HG03432 (cell line): Measurements from ENCODE around the gene POLR2B.
"Not testable (repeated sequence)": the region's sequence is repeated elsewhere in the genome, so short reads cannot be mapped to it uniquely, and the experiment has no call there.

Experiments
- ATAC-seq: cut with Tn5 transposase; IDR thresholded peaks from one replicate; pipeline ENCODE4 v1.9.1; 2021; ENCODE audit warnings: mild to moderate bottlenecking, moderate library complexity; ENCODE audit not compliant: unreplicated experiment

The POLR2B gene

GRCh38 chr4:56986192-56986591 lies 7.5 kb downstream of the POLR2B start:
- ATAC-seq = no peak

DNA sequence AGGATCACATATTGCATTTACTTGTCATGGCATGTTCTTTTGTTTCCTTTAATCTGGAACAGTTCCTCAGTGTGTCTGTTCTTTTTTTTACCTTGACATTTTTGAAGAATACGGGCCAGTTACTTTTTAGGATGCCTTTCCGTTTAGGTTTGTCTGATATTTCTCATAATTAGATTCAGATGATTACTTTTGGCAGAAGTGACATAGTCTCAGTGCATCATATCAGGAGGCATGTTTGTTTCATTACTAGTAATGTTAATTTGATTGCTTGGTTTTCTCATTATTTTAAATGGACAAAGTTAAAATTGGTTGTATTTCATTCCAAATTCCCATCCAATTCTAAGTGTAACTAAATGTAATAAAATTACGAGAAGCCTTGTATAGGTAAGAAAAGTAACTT lies 8.3 kb downstream of the POLR2B start:
- ATAC-seq = no peak

DNA sequence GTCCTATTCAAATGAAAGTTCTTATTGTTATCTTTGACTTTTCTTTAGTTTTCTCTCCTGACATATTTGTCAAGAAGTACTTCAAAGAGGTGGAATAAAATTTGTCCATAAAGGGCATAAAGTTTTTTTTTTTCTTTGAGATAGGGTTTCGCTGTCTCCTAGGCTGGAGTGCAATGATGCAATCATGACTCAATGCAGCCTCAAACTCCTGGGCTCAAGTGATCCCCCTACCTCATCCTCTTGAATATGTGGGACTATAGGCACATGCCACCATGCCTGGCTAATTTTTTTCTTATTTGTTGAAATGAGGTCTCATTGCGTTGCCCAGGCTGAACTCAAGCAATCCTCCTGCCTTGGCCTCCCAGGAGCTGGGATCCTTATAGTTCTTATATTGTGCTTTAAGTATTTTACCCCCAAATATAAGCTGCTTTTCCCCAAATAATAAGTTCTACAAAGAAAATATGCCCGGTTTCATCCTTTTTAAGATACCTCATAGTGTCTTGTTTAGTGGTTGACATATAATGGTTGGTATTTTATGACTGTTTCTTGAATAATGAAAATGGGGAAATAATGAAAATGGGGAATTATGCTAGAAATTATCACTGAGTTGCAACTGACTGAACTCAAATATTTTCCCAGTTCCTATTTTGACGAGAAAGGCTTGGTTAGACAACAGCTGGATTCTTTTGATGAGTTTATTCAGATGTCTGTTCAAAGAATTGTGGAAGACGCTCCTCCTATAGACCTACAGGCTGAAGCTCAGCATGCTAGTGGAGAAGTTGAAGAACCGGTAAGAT lies 11.6 kb downstream of the POLR2B start:
- ATAC-seq = no peak

DNA sequence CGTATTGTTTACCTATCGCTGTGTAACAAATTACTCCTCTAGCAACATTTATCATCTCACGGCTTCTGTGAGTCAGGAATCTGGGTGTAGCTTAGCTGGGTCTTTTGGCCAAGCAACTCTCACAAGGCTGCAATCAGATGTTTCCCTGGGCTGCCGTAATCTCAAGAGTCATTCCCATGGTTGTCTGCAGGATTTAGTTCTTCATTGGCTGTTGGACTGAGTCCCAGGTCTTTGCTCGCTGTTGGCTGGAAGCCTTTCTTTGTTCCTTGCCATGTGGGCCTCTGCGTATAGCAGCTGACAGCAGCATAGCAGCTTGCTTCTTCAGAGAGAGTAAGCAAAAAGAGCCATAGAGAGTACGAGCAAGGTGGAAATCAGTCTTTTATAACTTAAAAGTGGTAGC lies 16.8 kb downstream of the POLR2B start:
- ATAC-seq = no peak

GRCh38 chr4:56999751-57000150 lies 21.1 kb downstream of the POLR2B start:
- ATAC-seq = no peak

DNA sequence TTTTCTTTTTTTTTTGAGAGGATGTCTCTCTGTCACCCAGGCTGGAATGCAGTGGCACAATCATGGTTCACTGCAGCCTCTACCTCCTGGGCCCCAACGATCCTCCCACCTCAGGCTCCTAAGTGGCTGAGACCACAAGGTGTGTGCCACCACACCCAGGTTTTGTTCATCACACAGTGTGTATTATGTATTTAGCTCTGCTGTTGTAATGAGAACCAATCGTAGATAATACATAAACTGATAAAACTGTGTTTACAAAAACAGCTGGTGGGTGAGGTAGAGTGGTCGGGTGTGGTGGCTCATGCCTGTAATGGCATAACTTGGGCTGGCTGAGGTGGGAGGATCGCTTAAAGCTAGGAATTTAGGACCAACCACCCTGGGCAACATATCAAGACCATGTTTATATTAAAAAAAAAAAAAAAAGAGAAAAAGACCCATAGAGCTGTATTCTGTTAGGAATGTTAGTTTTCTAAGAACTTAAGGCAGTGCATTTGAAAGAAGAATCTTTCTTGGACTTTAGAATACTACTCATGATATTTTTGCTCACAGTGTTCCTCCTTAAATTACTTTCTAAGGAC lies 34.9 kb downstream of the POLR2B start:
- no peak for ATAC-seq

DNA sequence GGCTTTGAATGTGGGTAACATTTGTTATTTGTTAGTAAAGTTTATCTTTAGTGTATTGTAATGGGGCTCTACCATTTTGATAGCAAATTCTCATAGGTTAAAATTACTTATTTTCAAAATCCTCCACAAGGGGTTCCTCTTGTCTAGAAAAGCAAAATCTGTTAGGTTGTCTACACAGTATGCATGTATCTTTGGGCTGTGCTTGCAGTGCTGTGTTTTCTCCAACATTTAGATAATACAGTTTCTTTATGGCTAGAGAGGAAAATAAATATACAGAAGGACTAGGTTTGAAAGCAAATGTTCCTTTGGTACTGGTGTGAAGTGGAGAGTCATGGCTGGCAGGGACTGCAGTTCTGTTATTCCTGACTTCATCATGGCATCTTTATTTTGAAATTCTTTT lies 40.3 kb downstream of the POLR2B start:
- no peak for ATAC-seq

DNA sequence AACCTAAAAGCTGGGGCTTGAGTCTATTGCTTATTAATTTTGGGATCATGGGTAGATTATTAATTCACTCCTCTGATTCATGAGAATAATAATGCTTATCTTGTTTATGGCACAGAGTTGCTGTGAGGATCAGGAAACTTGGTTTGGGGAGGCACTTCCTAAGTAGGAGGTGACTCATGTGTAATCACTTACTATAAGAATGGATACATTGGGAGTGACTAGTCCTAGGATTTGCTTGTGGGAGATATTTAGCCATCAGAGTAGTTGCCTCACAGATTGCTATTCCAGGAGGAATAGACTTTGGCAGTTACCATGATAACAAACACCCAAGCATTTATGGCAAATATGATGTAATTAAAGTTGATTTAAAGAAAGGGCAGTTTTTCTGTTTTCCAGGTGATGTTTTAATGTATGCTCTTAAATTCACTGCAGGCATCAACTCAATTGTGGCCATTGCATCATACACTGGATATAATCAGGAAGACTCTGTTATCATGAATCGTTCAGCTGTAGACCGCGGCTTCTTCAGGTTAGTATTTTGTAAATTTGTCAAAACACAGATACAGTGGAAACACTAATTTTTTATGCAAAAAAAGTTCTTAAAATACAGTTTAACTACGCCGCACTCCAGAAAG lies 41.9 kb downstream of the POLR2B start:
- ATAC-seq = no peak

DNA sequence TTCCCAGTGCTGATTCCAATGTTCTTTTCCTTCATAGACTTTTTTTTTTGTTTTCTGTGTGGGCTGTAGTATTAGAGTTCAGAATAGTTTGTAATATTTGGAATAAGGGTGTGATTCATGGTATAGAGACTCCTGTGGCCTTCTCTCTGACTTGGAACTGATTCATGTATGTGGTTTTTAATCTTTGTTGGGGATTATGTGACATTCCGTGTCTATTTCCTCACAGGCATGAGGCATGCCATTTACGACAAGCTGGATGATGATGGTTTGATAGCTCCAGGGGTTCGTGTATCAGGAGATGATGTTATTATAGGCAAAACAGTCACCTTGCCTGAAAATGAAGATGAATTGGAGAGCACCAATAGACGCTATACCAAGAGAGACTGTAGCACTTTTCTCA lies 44.4 kb downstream of the POLR2B start:
- ATAC-seq = no peak

- no peak for ATAC-seq
Observed at GRCh38 chr4:57034520-57034919, 55.8 kb downstream of the POLR2B start.

GRCh38 chr4:57037982-57038604 lies 59.4 kb downstream of the POLR2B start:
- peak; percentile 70 for ATAC-seq

DNA sequence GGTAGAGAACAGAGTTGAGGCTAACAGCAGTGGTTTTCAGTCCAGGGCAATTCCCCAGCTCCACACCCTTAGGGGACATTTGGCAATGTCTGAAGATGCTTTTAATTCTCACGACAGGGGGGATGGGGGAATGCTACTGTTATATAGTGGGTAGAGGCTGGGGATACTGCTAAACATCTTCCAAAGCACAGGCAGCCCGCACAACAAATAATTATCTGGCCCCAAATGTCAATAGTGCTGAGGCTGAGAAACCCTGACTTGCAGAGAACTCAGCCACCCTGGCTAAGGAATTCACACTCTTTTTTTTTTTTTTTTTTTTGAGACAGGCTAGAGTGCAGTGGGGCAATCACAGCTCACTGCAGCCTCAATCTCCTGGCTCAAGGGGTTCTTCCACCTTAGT lies 60.6 kb downstream of the POLR2B start:
- ATAC-seq = no peak

GRCh38 chr4:57040510-57040909 lies 61.8 kb downstream of the POLR2B start:
- no peak for ATAC-seq

GRCh38 chr4:57041020-57041419 lies 62.3 kb downstream of the POLR2B start:
- ATAC-seq = no peak

DNA sequence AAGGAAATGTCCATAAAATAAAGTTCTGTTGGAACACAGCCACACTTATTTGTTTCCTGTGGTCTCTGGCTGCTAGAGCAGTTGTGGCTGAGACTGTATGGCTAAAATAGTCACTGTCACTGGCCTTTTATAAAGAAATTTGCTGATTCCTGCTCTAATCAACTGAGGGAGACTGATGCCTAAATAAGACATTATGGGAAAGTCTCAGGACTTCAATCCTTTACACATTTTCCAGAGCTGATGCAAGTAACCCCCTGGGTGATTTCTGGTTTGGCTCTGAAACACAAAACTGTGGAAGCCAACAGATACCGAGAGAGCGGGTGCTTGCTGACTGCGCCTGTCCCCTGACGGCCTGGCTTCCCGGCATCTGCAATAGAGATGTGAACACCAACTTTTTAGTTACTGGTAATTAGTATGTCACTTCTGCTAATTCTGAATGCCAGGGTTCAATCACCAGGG lies 64.0 kb downstream of the POLR2B start:
- no peak for ATAC-seq

GRCh38 chr4:57043347-57044251 lies 64.9 kb downstream of the POLR2B start:
- no peak for ATAC-seq

- no peak for ATAC-seq
Observed at GRCh38 chr4:57044279-57044678, 65.6 kb downstream of the POLR2B start.

GRCh38 chr4:57044996-57045395 lies 66.3 kb downstream of the POLR2B start:
- no peak for ATAC-seq

- ATAC-seq = not testable (repeated sequence)
Observed at GRCh38 chr4:57047046-57047445, 68.3 kb downstream of the POLR2B start.

- no peak for ATAC-seq
Observed at GRCh38 chr4:57048590-57049304, 70.1 kb downstream of the POLR2B start.
